Measurements from ENCODE around the gene NTPCR. TPM values are rescaled to one million over a fixed set of nuclear protein-coding genes. Genes with fewer than 3 reads are reported as not detected.

NTPCR gene
- total RNA-seq, 2 experiments from 2014 or later, result 8.5 to 9.3 TPM

GRCh38 chr1:233033361-233033760, 83.0 kb downstream of the NTPCR start:
- H3K27ac Mint-ChIP-seq, result no peak overlapping the region

More at GRCh38 chr1:233033361-233033760, 83.0 kb downstream of the NTPCR start:
- no peak overlapping the region for H3K4me3 ChIP-seq (ENCODE audit: low read length)
- H3K9me3 ChIP-seq (ENCODE audit: control insufficient read depth in 1 of 2, insufficient read depth in 1 of 2, low read length in 2 of 2), result no peaks in the 10 kb centered on the region
- peaks cover 3% of the 10 kb centered on the region for H3K36me3 ChIP-seq (ENCODE audit: insufficient read depth, low read length)
- POLR2A ChIA-PET, result no interaction called here
- DNase-seq (no peak), ATAC-seq (ENCODE audit: poor library complexity) (no peak)
- Mint-ChIP-seq H3K36me3 (ENCODE audit: low read depth) (peaks cover 31% of the 10 kb centered on the region), H3K4me3 (no peak overlapping the region), H3K4me1 (ENCODE audit: low read depth) (no peaks in the 10 kb centered on the region), H3K9me3 (no peaks in the 10 kb centered on the region), H3K27me3 (no peaks in the 10 kb centered on the region)
- CTCF ChIA-PET, result no interaction called here
- H3K4me1 ChIP-seq (ENCODE audit: insufficient read depth, low read length), result no peaks in the 10 kb centered on the region
- TF ChIP-seq CTCF (IDR thresholded peaks at IDR 0.05), result no peak
- intact Hi-C loops (cut with DNase I, micrococcal nuclease), result no loop called here
- H3K27me3 ChIP-seq (ENCODE audit: control insufficient read depth in 1 of 2, insufficient read depth in 2 of 2, low read length in 2 of 2), result no peaks in the 10 kb centered on the region
- H3K27ac ChIP-seq (ENCODE audit: low read depth in 1 of 2, low read length in 2 of 2), result no peak overlapping the region

Other genes with a start within 250 kb of the NTPCR start
- gene MAP10, start 145.2 kb upstream of the NTPCR start, total RNA-seq, result 1 to 10 TPM in 1 of 2 experiments, under 1 TPM in 1; 0.99 to 1.2 TPM